Activated CD8-positive, alpha-beta T cell treated with anti-CD3 and anti-CD28 coated beads, Interleukin-2, amount 10 ng/mL, durations not matched to agents 7 days and 5 days (primary cell): ENCODE results near the gene PRDM2. TPM values are rescaled to one million over a fixed set of nuclear protein-coding genes. Genes with fewer than 3 reads are reported as not detected.
A peak's percentile ranks its signal among the peaks of the same experiment; 100 is the strongest.

Experiments
- ATAC-seq: fragments of 150-1000 bp; cut with Tn5 transposase; one replicate; pipeline ENCODE4 v1.10.0; 2021; ENCODE audit warnings: moderate library complexity
- CTCF ChIA-PET: fragments of 350-600 bp; sonication (Branson Sonifier 250); formaldehyde crosslinking; loops from one replicate; lab custom pipeline; 2021; ENCODE audit warnings: antibody characterized with exemption; lab: Charles Lee
- POLR2A ChIA-PET: fragments of 350-600 bp; sonication (Branson Sonifier 250); formaldehyde crosslinking; loops from one replicate; lab custom pipeline; 2021; ENCODE audit warnings: antibody characterized with exemption; lab: Charles Lee
- DNase-seq: peaks from one replicate; pipeline ENCODE4 v3.0.0-alpha.2; 2020
- H3K27ac Mint-ChIP-seq: one replicate; pipeline ENCODE4 v1.8.0; 2021; ENCODE audit warnings: mild to moderate bottlenecking, mixed read lengths
- H3K27me3 Mint-ChIP-seq: one replicate; pipeline ENCODE4 v1.8.0; 2021; ENCODE audit warnings: low read depth, mixed read lengths
- H3K36me3 Mint-ChIP-seq: one replicate; pipeline ENCODE4 v1.8.0; 2021; ENCODE audit warnings: low read depth, mixed read lengths
- H3K4me1 Mint-ChIP-seq: one replicate; pipeline ENCODE4 v1.8.0; 2021; ENCODE audit warnings: low read depth, mixed read lengths
- H3K4me3 Mint-ChIP-seq: one replicate; pipeline ENCODE4 v1.8.0; 2021; ENCODE audit warnings: mild to moderate bottlenecking, mixed read lengths
- H3K9me3 Mint-ChIP-seq: one replicate; pipeline ENCODE4 v1.8.0; 2022; ENCODE audit warnings: mixed read lengths; ENCODE audit not compliant: insufficient read depth
- total RNA-seq, 2 experiments: library from RNA; stranded (reverse); gene quantifications; one replicate each; pipeline ENCODE4 v1.2.3, GENCODE V29; 2021

The PRDM2 gene
- total RNA-seq, 2 experiments from 2014 or later, result 49.3 to 50.4 TPM

DNA sequence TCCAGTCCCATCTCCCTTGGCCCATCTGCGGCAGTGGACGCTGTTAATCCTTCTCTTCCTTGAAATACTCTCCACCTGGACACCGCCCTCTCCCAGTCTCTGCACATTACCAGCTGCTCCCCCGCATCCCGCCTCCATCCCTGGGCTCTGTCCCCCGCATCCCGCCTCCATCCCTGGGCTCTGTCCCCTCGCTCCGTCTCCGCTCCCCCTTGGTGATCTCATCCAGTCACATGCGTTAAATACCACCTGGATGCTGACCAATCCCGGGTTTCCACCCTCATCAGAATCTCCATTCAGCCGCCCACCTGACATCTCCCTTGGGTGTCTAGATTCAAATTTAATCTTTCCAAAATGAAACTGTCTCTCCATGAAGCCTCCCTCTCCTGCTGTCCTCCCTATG, 106.1 kb downstream of the PRDM2 start:
- POLR2A ChIA-PET, result no interaction called here
- Mint-ChIP-seq H3K27me3 (no peaks in the 10 kb centered on the region), H3K4me1 (peaks cover 24% of the 10 kb centered on the region), H3K27ac (no peak overlapping the region), H3K9me3 (no peaks in the 10 kb centered on the region), H3K36me3 (peaks cover 4% of the 10 kb centered on the region), H3K4me3 (no peak overlapping the region)
- no peak for ATAC-seq
- CTCF ChIA-PET, result no interaction called here
- DNase-seq, result no peak

DNA sequence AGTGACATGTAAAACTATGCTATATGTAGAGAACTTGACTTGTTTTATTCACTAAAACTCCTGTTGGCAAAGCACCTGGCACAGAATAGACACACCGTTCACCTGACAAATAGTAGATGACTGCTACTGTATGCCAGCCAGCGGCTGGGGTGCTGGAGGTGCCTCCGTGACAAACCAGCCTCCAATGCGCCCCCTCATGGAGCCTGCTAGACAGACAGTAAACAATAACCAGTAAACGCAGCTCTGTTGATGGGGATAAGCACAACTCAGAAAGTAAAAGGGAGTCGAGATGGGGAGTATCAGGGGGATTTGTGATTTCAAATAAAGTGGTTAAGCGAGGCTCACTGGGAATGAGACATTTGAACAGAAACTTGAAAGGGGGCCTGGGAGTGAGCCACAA, 107.2 kb downstream of the PRDM2 start:
- Mint-ChIP-seq H3K27ac (no peak overlapping the region), H3K9me3 (no peaks in the 10 kb centered on the region), H3K4me3 (no peak overlapping the region), H3K36me3 (peaks cover 4% of the 10 kb centered on the region), H3K27me3 (no peaks in the 10 kb centered on the region), H3K4me1 (peaks cover 26% of the 10 kb centered on the region)
- no peak for DNase-seq
- ChIA-PET POLR2A (no interaction called here), CTCF (no interaction called here)
- ATAC-seq, result no peak

DNA sequence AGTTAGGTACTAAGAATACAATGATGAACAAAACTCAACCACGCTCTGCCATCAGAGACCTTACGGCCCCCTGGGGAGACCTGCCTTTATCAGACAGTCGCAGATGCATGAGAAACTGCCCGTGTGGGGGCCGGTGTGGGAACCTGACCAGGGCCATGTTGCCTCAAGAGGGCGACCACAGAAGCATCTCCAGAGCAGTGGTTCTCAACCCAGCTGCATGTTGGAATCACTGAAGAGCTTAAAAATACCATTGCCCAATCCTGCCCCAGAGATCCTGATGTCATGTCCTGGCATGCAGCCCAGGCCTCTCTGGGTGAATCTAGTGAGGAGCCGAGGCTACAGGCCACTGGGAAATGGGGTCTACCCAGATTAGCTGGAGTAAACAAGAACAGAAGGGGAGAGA, 108.7 kb downstream of the PRDM2 start:
- CTCF ChIA-PET, result interaction anchor here (0.6 kb wide), 1 partner anchor 137 kb away, joined by 3 read pairs; no protein-coding TSS in a partner anchor
- ATAC-seq (no peak), DNase-seq (no peak)
- Mint-ChIP-seq H3K36me3 (peaks cover 4% of the 10 kb centered on the region), H3K4me3 (no peak overlapping the region), H3K27me3 (no peaks in the 10 kb centered on the region), H3K4me1 (peaks cover 32% of the 10 kb centered on the region), H3K9me3 (no peaks in the 10 kb centered on the region), H3K27ac (no peak overlapping the region)
- POLR2A ChIA-PET, result no interaction called here

DNA sequence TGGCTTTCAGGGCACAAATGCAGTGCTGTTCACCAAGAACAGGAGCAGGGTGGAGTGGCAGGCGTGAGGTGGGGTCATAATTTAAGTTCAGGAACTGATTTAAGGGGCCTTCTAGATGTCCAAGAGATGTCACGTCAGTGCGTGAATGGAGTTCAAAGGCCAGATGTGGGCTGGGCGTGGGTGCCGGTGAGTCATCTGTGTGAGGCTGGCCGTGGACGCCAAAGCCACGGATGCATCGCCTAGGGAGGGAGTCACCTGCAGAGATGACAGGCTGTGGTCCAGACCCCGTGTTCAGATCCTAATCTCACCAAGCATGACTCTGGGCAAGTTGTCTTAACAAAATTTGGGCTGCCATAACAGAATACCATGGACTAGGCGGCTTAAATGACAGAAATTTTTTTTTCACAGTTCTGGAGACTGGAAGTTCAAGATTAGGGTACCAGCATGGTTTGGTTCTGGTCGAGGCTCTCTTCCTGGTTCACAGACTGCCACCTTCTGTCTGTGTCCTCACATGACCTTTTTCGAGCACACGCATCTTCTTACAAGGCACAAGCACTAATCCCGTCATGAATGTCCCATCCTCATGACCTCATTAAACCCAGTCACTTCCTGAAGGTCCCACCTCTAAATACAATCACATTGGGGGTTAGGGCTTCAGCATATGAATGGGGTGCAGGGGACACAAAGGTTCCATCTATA, 109.6 kb downstream of the PRDM2 start:
- no peak for ATAC-seq
- ChIA-PET CTCF (interaction anchor here (0.6 to 0.7 kb wide), 2 partner anchors 27 to 138 kb away, joined by 3 read pairs; no protein-coding TSS in a partner anchor), POLR2A (no interaction called here)
- no peak for DNase-seq
- Mint-ChIP-seq H3K36me3 (peaks cover 4% of the 10 kb centered on the region), H3K4me1 (peaks cover 33% of the 10 kb centered on the region), H3K9me3 (no peaks in the 10 kb centered on the region), H3K27ac (no peak overlapping the region), H3K27me3 (no peaks in the 10 kb centered on the region), H3K4me3 (no peak overlapping the region)

DNA sequence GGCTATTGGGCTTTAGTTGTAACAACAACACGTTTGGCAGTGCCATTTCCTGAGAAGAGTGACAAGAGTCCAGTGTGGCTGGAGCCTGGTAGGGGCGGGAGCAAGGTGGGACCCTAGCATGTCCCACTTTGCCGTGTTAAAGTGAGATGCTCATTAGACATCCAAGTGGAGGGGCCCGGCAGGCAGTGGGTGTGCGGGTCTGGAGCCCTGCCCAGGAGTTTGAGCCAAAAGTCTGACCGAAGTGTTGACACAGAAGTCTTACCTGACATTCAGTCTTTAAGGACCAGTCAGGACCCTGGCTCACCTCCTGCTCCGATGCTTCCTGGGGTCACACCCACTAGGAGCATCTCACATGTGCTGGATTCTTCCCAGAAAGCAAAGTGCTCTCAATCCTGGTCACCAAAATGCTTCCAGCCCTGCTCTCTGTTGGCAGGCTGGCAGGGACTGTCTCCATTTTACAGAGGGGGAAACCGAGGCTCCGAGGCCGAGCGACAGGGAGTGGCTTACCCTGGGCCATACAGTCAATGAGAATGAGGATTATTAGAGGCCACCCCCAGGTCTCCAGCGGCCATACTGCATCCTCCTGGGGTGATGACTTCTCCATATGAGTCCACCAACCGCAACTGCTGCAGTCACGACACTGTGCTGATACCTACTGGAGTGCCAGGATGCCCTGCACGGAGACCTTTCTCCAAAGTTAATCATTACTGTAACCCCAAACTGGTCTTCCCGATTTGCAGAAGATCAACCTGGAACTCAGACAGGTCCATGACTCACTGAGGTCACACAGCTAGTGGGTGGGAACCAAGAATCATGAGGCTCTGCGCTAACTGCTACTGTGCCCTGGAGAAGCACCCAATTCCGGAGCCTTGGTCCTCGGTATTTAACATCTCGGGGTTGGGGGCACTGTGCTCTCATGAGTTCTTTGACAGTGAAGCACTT, 112.7 kb downstream of the PRDM2 start:
- no peak overlapping the region for H3K4me3 Mint-ChIP-seq
- H3K36me3 Mint-ChIP-seq, result peaks cover 4% of the 10 kb centered on the region
- no peaks in the 10 kb centered on the region for H3K9me3 Mint-ChIP-seq
- DNase-seq (no peak), ATAC-seq (no peak)
- ChIA-PET POLR2A (no interaction called here), CTCF (interaction anchor here (0.9 to 2.7 kb wide), 4 partner anchors 11 to 158 kb away, joined by 3 to 9 read pairs (median 5); no protein-coding TSS in a partner anchor)
- H3K27me3 Mint-ChIP-seq, result no peaks in the 10 kb centered on the region
- H3K27ac Mint-ChIP-seq, result no peak overlapping the region
- peaks cover 27% of the 10 kb centered on the region for H3K4me1 Mint-ChIP-seq

- Mint-ChIP-seq H3K27me3 (no peaks in the 10 kb centered on the region), H3K4me1 (peaks cover 26% of the 10 kb centered on the region), H3K27ac (no peak overlapping the region), H3K9me3 (no peaks in the 10 kb centered on the region), H3K36me3 (peaks cover 2% of the 10 kb centered on the region), H3K4me3 (no peak overlapping the region)
- ChIA-PET POLR2A (no interaction called here), CTCF (interaction anchor here (0.9 to 2.7 kb wide), 6 partner anchors 8 to 157 kb away, joined by 3 to 9 read pairs (median 3); no protein-coding TSS in a partner anchor)
- DNase-seq (peak; percentile 55), ATAC-seq (peak; percentile 54)
Observed at GRCh38 chr1:13813398-13814012, 113.5 kb downstream of the PRDM2 start.

GRCh38 chr1:13814131-13814530, 114.1 kb downstream of the PRDM2 start:
- no peaks in the 10 kb centered on the region for H3K27me3 Mint-ChIP-seq

GRCh38 chr1:13816016-13816760, 116.2 kb downstream of the PRDM2 start:
- POLR2A ChIA-PET, result no interaction called here
- no peak overlapping the region for H3K27ac Mint-ChIP-seq
- DNase-seq (no peak), ATAC-seq (no peak)
- no peaks in the 10 kb centered on the region for H3K36me3 Mint-ChIP-seq
- no peaks in the 10 kb centered on the region for H3K27me3 Mint-ChIP-seq
- no peak overlapping the region for H3K4me3 Mint-ChIP-seq
- H3K9me3 Mint-ChIP-seq, result no peaks in the 10 kb centered on the region
- peaks cover 8% of the 10 kb centered on the region for H3K4me1 Mint-ChIP-seq
- CTCF ChIA-PET, result interaction anchor here (1.4 kb wide), 1 partner anchor 142 kb away, joined by 3 read pairs; no protein-coding TSS in a partner anchor

More at GRCh38 chr1:13814131-13814530, 114.1 kb downstream of the PRDM2 start:
- ChIA-PET CTCF (interaction anchor here (0.9 to 2.7 kb wide), 5 partner anchors 9 to 156 kb away, joined by 3 to 9 read pairs (median 3); no protein-coding TSS in a partner anchor), POLR2A (no interaction called here)
- H3K4me1 Mint-ChIP-seq, result peaks cover 19% of the 10 kb centered on the region
- ATAC-seq (no peak), DNase-seq (no peak)
- H3K27ac Mint-ChIP-seq, result no peak overlapping the region
- H3K9me3 Mint-ChIP-seq, result no peaks in the 10 kb centered on the region
- H3K36me3 Mint-ChIP-seq, result no peaks in the 10 kb centered on the region
- no peak overlapping the region for H3K4me3 Mint-ChIP-seq

GRCh38 chr1:13817906-13818305, 117.9 kb downstream of the PRDM2 start:
- no peaks in the 10 kb centered on the region for H3K36me3 Mint-ChIP-seq
- H3K27me3 Mint-ChIP-seq, result no peaks in the 10 kb centered on the region
- ATAC-seq (no peak), DNase-seq (no peak)
- no peak overlapping the region for H3K4me3 Mint-ChIP-seq
- no peaks in the 10 kb centered on the region for H3K9me3 Mint-ChIP-seq
- CTCF ChIA-PET, result no interaction called here
- peaks cover 8% of the 10 kb centered on the region for H3K4me1 Mint-ChIP-seq
- POLR2A ChIA-PET, result no interaction called here
- no peak overlapping the region for H3K27ac Mint-ChIP-seq

- H3K27ac Mint-ChIP-seq, result no peak overlapping the region
- no peaks in the 10 kb centered on the region for H3K9me3 Mint-ChIP-seq
- CTCF ChIA-PET, result interaction anchor here (1.7 kb wide), 1 partner anchor 154 kb away, joined by 7 read pairs; no protein-coding TSS in a partner anchor
- POLR2A ChIA-PET, result no interaction called here
- DNase-seq (no peak), ATAC-seq (no peak)
- H3K4me3 Mint-ChIP-seq, result no peak overlapping the region
- H3K4me1 Mint-ChIP-seq, result no peaks in the 10 kb centered on the region
- no peaks in the 10 kb centered on the region for H3K27me3 Mint-ChIP-seq
- H3K36me3 Mint-ChIP-seq, result no peaks in the 10 kb centered on the region
Observed at GRCh38 chr1:13818926-13819325, 118.9 kb downstream of the PRDM2 start.

DNA sequence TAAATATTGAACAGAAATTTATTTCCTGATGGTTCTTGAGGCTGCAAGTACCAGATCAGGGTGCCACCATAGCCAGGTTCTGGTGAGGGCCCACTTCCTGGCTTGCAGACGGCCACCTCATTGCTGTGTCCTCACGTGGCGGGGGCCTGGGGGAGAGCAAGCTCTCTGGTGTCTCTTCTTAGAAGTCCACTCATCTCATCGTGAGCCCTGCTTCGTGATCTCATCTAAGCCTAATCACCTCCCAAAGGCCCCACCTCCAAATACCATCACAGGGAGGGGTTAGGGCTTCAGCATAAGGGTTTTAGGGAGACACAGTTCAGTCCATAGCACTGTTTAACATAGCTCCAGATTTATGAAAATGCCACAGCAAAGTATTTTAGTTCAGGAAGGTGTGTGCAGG, 119.7 kb downstream of the PRDM2 start:
- H3K27ac Mint-ChIP-seq, result no peak overlapping the region
- ATAC-seq, result no peak
- no peaks in the 10 kb centered on the region for H3K4me1 Mint-ChIP-seq
- POLR2A ChIA-PET, result no interaction called here
- no peak overlapping the region for H3K4me3 Mint-ChIP-seq
- no peak for DNase-seq
- no peaks in the 10 kb centered on the region for H3K9me3 Mint-ChIP-seq
- CTCF ChIA-PET, result interaction anchor here (1.7 kb wide), 1 partner anchor 155 kb away, joined by 7 read pairs; no protein-coding TSS in a partner anchor
- no peaks in the 10 kb centered on the region for H3K27me3 Mint-ChIP-seq
- H3K36me3 Mint-ChIP-seq, result no peaks in the 10 kb centered on the region
